Naive thymus-derived CD4-positive, alpha-beta T cell (primary cell): ENCODE results near the gene ZNF76. TPM values are rescaled to one million over a fixed set of nuclear protein-coding genes. Genes with fewer than 3 reads are reported as not detected.

ENCODE experiments used
- ATAC-seq: fragments of 150-1000 bp; cut with Tn5 transposase; 2 replicates; pipeline ENCODE4 v1.10.0; 2021; ENCODE audit warnings: mild to moderate bottlenecking, moderate library complexity
- CTCF ChIA-PET: fragments of 350-600 bp; sonication (Branson Sonifier 250); formaldehyde crosslinking; loops from one replicate; lab custom pipeline; 2021; ENCODE audit warnings: antibody characterized with exemption; lab: Charles Lee
- POLR2A ChIA-PET: fragments of 350-600 bp; sonication (Branson Sonifier 250); formaldehyde crosslinking; loops from one replicate; lab custom pipeline; 2021; ENCODE audit warnings: antibody characterized with exemption, inconsistent platforms; lab: Charles Lee
- DNase-seq, 9 donors: peaks; one replicate each; pipeline versions ENCODE4 v3.0.0 to v3.0.0-alpha.2; 2020 to 2022; ENCODE audit warnings: mixed read lengths in 1 of 9
- H3K27ac ChIP-seq: one replicate; pipeline ENCODE4 v1.7.0; 2013; ENCODE audit warnings: mild to moderate bottlenecking, low read depth, low read length, moderate library complexity
- H3K27me3 ChIP-seq, 2 donors: one replicate each; pipeline ENCODE4 v1.7.0; 2013; ENCODE audit warnings: low read length in 2 of 2, mild to moderate bottlenecking in 2 of 2, moderate library complexity in 2 of 2; ENCODE audit not compliant: control insufficient read depth in 2 of 2, insufficient read depth in 2 of 2
- H3K36me3 ChIP-seq, 3 experiments: 1 replicate in 2 of 3; 2 replicates in 1 of 3; pipeline ENCODE4 v1.7.0; 2013; ENCODE audit warnings: low read length in 3 of 3, mild to moderate bottlenecking in 3 of 3, moderate library complexity in 1 of 3; ENCODE audit not compliant: insufficient read depth in 3 of 3, control insufficient read depth in 2 of 3
- H3K4me1 ChIP-seq, 2 donors: one replicate each; pipeline ENCODE4 v1.7.0; 2013; ENCODE audit warnings: low read length in 2 of 2, mild to moderate bottlenecking in 2 of 2, moderate library complexity in 1 of 2; ENCODE audit not compliant: control insufficient read depth in 2 of 2, insufficient read depth in 2 of 2
- H3K4me3 ChIP-seq: 2 replicates; pipeline ENCODE4 v1.7.0; 2013; ENCODE audit warnings: mild to moderate bottlenecking, low read length
- H3K9me3 ChIP-seq, 3 experiments: 1 replicate in 2 of 3; 2 replicates in 1 of 3; pipeline ENCODE4 v1.7.0; 2013; ENCODE audit warnings: low read length in 3 of 3; ENCODE audit not compliant: control insufficient read depth in 2 of 3
- H3K27ac Mint-ChIP-seq, 9 donors: one replicate each; pipeline ENCODE4 v1.8.0; 2020 to 2022; ENCODE audit warnings: mixed read lengths in 9 of 9, mild to moderate bottlenecking in 8 of 9, moderate library complexity in 5 of 9, inconsistent platforms in 2 of 9
- H3K27me3 Mint-ChIP-seq, 5 donors: one replicate each; pipeline ENCODE4 v1.8.0; 2021 to 2022; ENCODE audit warnings: mixed read lengths in 5 of 5, mild to moderate bottlenecking in 1 of 5
- H3K36me3 Mint-ChIP-seq, 5 donors: one replicate each; pipeline ENCODE4 v1.8.0; 2020 to 2022; ENCODE audit warnings: mixed read lengths in 5 of 5, mild to moderate bottlenecking in 3 of 5, inconsistent platforms in 1 of 5
- H3K4me1 Mint-ChIP-seq, 7 donors: one replicate each; pipeline ENCODE4 v1.8.0; 2020 to 2022; ENCODE audit warnings: mixed read lengths in 7 of 7, mild to moderate bottlenecking in 3 of 7, inconsistent platforms in 1 of 7
- H3K4me3 Mint-ChIP-seq, 10 donors: one replicate each; pipeline ENCODE4 v1.8.0; 2020 to 2022; ENCODE audit warnings: mild to moderate bottlenecking in 10 of 10, mixed read lengths in 10 of 10, moderate library complexity in 6 of 10, inconsistent platforms in 2 of 10
- H3K9me3 Mint-ChIP-seq, 11 donors: one replicate each; pipeline ENCODE4 v1.8.0; 2020 to 2022; ENCODE audit warnings: mixed read lengths in 11 of 11, mild to moderate bottlenecking in 4 of 11, inconsistent platforms in 1 of 11, moderate library complexity in 1 of 11
- intact Hi-C, 2 donors: fragments of 100-400 bp; cut with micrococcal nuclease; formaldehyde crosslinking; loops; one replicate each; pipeline ENCODE4 v1.15.1; 2023
- polyA plus RNA-seq, 2 donors: library from polyadenylated mRNA; unstranded; fragments of 300-500 nt; fragmentation: Illumina TruSeq; gene quantifications; one replicate each; pipeline ENCODE4 v1.2.3, GENCODE V29; 2021
- total RNA-seq, 6 experiments: library from RNA in 5 of 6; stranded (reverse) in 5 of 6; gene quantifications; 1 replicate in 5 of 6; 2 replicates in 1 of 6; pipeline ENCODE4 v1.2.3 and lab custom pipeline; 2021 to 2026

Gene ZNF76
- total and polyA plus RNA-seq, 7 experiments from 2014 or later: 20.6 to 110 (median 76.1) TPM

DNA sequence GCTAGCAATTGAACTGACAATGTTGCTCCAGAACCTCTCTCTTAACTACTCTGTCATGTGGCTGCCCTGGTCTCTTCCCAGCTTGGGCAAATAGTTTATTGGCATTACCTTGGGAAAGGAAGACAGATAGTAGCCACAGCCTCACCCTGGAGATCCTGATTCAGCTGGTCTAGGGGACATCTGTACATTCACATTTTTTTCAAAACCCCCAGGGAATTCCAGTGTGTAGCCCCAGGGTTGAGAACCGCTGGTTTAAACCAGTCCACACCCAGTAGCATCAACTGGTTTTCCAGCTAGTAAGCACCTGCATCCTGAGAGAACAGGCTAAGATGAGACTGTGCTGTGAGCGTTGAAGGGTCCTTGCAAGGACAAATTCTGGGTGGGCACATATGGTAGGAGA lies 36.1 kb upstream of the ZNF76 start:
- Mint-ChIP-seq H3K4me1 (no peaks in the 10 kb centered on the region), H3K36me3 (no peaks in the 10 kb centered on the region), H3K9me3 (peaks cover 0 to 3% (median 0%) of the 10 kb centered on the region in 11 donors), H3K4me3 (no peak overlapping the region), H3K27ac (no peak overlapping the region), H3K27me3 (peaks cover 0 to 35% (median 13%) of the 10 kb centered on the region in 5 donors)
- Histone ChIP-seq H3K9me3 (no peaks in the 10 kb centered on the region), H3K4me3 (no peak overlapping the region), H3K27ac (no peak overlapping the region), H3K36me3 (no peaks in the 10 kb centered on the region), H3K4me1 (no peaks in the 10 kb centered on the region), H3K27me3 (peaks cover 0 to under 1% of the 10 kb centered on the region in 2 donors)
- ATAC-seq: no peak
- ChIA-PET POLR2A (no interaction called here), CTCF (no interaction called here)
- intact Hi-C loops: no loop called here
- DNase-seq: no peak

- DNase-seq (no peak), ATAC-seq (no peak)
- H3K27me3 ChIP-seq: no peaks in the 10 kb centered on the region
- H3K27ac ChIP-seq: no peak overlapping the region
- H3K36me3 ChIP-seq: no peaks in the 10 kb centered on the region
- CTCF ChIA-PET: no interaction called here
- H3K9me3 ChIP-seq: no peaks in the 10 kb centered on the region
- Mint-ChIP-seq H3K27ac (no peak overlapping the region), H3K36me3 (no peaks in the 10 kb centered on the region), H3K9me3 (peaks cover 0 to 3% (median 0%) of the 10 kb centered on the region in 11 donors), H3K4me3 (no peak overlapping the region), H3K4me1 (no peaks in the 10 kb centered on the region), H3K27me3 (peaks cover 0 to 26% (median 6%) of the 10 kb centered on the region in 5 donors)
- intact Hi-C loops: no loop called here
- POLR2A ChIA-PET: interaction anchor here (0.7 kb wide), 1 partner anchor 687 kb away, joined by 3 read pairs; no protein-coding TSS in a partner anchor
- no peaks in the 10 kb centered on the region for H3K4me1 ChIP-seq
- H3K4me3 ChIP-seq: no peak overlapping the region
Observed at GRCh38 chr6:35224720-35225119, 34.8 kb upstream of the ZNF76 start.

GRCh38 chr6:35228481-35228880 lies 31.1 kb upstream of the ZNF76 start:
- no peak overlapping the region for H3K4me3 Mint-ChIP-seq
- DNase-seq (no peak), ATAC-seq (no peak)
- ChIA-PET CTCF (interaction anchor here (1.1 kb wide), 1 partner anchor 23 kb away, joined by 4 read pairs; no protein-coding TSS in a partner anchor), POLR2A (no interaction called here)
- no peaks in the 10 kb centered on the region for H3K36me3 ChIP-seq
- H3K27ac Mint-ChIP-seq: no peak overlapping the region
- H3K9me3 Mint-ChIP-seq: peaks cover 0 to 1% (median 0%) of the 10 kb centered on the region in 11 donors
- no peaks in the 10 kb centered on the region for H3K27me3 ChIP-seq
- no peaks in the 10 kb centered on the region for H3K9me3 ChIP-seq
- H3K36me3 Mint-ChIP-seq: no peaks in the 10 kb centered on the region
- peaks cover 0 to 7% (median 0%) of the 10 kb centered on the region in 5 donors for H3K27me3 Mint-ChIP-seq
- peaks cover 0 to 6% (median 0%) of the 10 kb centered on the region in 7 donors for H3K4me1 Mint-ChIP-seq
- intact Hi-C loops: no loop called here
- no peaks in the 10 kb centered on the region for H3K4me1 ChIP-seq
- no peak overlapping the region for H3K27ac ChIP-seq
- H3K4me3 ChIP-seq: no peak overlapping the region

- no peaks in the 10 kb centered on the region for H3K4me1 ChIP-seq
- CTCF ChIA-PET: interaction anchor here (1.0 to 1.1 kb wide), 2 partner anchors 12 to 24 kb away, joined by 4 read pairs; no protein-coding TSS in a partner anchor
- intact Hi-C loops: no loop called here
- no peak overlapping the region for H3K4me3 ChIP-seq
- Mint-ChIP-seq H3K9me3 (peaks cover 0 to 1% (median 0%) of the 10 kb centered on the region in 11 donors), H3K4me3 (no peak overlapping the region), H3K36me3 (peaks cover 0 to 7% (median 2%) of the 10 kb centered on the region in 5 donors), H3K27ac (no peak overlapping the region), H3K4me1 (peaks cover 0 to 6% (median 0%) of the 10 kb centered on the region in 7 donors), H3K27me3 (peaks cover 0 to 2% (median 0%) of the 10 kb centered on the region in 5 donors)
- no peak for DNase-seq
- no peak overlapping the region for H3K27ac ChIP-seq
- H3K27me3 ChIP-seq: no peaks in the 10 kb centered on the region
- no peaks in the 10 kb centered on the region for H3K36me3 ChIP-seq
- H3K9me3 ChIP-seq: no peaks in the 10 kb centered on the region
- POLR2A ChIA-PET: interaction anchor here (1.0 kb wide), 1 partner anchor 9 kb away, joined by 3 read pairs; no protein-coding TSS in a partner anchor
- ATAC-seq: no peak
Observed at GRCh38 chr6:35229304-35229703, 30.2 kb upstream of the ZNF76 start.

DNA sequence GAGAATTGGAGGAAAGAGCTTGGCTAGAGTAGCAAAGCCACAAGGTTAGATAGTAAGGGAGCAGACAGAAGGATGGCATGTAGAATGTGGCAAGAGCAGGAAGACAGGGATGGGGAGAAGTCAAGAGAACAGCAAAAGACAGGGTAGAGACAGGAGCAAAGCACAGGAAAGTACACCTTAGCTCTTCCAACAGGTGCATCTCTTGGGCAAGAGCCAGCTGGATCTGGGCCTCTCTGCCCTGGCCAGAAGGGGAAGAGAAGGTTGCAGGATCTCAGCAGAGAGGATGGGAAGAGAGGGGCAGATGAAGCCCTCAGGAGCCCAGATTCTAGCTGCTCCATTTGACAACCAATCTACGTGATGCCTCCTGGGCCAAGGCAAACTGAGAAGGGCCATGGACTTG lies 29.0 kb upstream of the ZNF76 start:
- DNase-seq (no peak), ATAC-seq (no peak)
- Histone ChIP-seq H3K27me3 (no peaks in the 10 kb centered on the region), H3K27ac (no peak overlapping the region), H3K9me3 (no peaks in the 10 kb centered on the region), H3K4me1 (no peaks in the 10 kb centered on the region), H3K36me3 (no peaks in the 10 kb centered on the region), H3K4me3 (no peak overlapping the region)
- ChIA-PET POLR2A (interaction anchor here (0.7 kb wide), 1 partner anchor 21 kb away, joined by 3 read pairs; no protein-coding TSS in a partner anchor), CTCF (interaction anchor here (1.0 kb wide), 1 partner anchor 13 kb away, joined by 4 read pairs; no protein-coding TSS in a partner anchor)
- H3K27ac Mint-ChIP-seq: no peak overlapping the region
- H3K4me1 Mint-ChIP-seq: peaks cover 0 to 6% (median 0%) of the 10 kb centered on the region in 7 donors
- peaks cover 0 to 13% (median 8%) of the 10 kb centered on the region in 5 donors for H3K36me3 Mint-ChIP-seq
- H3K9me3 Mint-ChIP-seq: peaks cover 0 to 5% (median 1%) of the 10 kb centered on the region in 11 donors
- H3K4me3 Mint-ChIP-seq: no peak overlapping the region
- intact Hi-C loops: no loop called here
- peaks cover 0 to 2% (median 0%) of the 10 kb centered on the region in 5 donors for H3K27me3 Mint-ChIP-seq

DNA sequence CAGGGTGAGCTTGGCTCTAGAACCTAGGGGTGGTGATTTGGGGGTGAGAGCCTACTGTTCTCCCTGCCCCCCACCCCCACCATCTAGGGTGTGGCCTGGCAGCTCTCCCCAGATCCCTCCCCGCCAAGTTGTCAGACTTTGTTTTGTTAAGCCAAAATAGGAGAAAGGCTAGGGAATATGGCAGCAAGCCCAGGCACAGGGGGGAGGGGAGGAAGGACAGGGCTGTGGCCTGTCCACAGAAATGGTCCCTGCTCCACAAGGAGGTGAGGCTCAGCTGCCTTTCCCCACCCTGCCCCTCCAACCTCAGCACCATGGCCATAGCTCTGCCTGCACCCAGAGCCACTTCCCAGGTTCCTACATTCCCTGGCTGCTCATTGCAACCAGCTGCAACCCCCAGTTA lies 28.6 kb upstream of the ZNF76 start:
- H3K4me3 ChIP-seq: no peak overlapping the region
- peaks cover 0 to 5% (median 1%) of the 10 kb centered on the region in 11 donors for H3K9me3 Mint-ChIP-seq
- H3K9me3 ChIP-seq: no peaks in the 10 kb centered on the region
- H3K27ac ChIP-seq: no peak overlapping the region
- peaks cover 0 to 6% (median 0%) of the 10 kb centered on the region in 7 donors for H3K4me1 Mint-ChIP-seq
- H3K4me1 ChIP-seq: no peaks in the 10 kb centered on the region
- CTCF ChIA-PET: interaction anchor here (1.1 kb wide), 1 partner anchor 10 kb away, joined by 5 read pairs; no protein-coding TSS in a partner anchor
- H3K4me3 Mint-ChIP-seq: no peak overlapping the region
- no peaks in the 10 kb centered on the region for H3K27me3 ChIP-seq
- peaks cover 0 to under 1% (median 0%) of the 10 kb centered on the region in 5 donors for H3K27me3 Mint-ChIP-seq
- no peak overlapping the region for H3K27ac Mint-ChIP-seq
- POLR2A ChIA-PET: interaction anchor here (0.6 kb wide), 1 partner anchor 863 kb away, joined by 3 read pairs; no protein-coding TSS in a partner anchor
- H3K36me3 Mint-ChIP-seq: peaks cover 0 to 13% (median 8%) of the 10 kb centered on the region in 5 donors
- no peak for ATAC-seq
- intact Hi-C loops: no loop called here
- no peak for DNase-seq
- H3K36me3 ChIP-seq: no peaks in the 10 kb centered on the region
